Ovary (tissue), 9 donors: ENCODE measurements around the gene ETV3. TPM values are rescaled to one million over a fixed set of nuclear protein-coding genes. Genes with fewer than 3 reads are reported as not detected.

Experiments
- DNase-seq, 5 donors: peaks; one replicate each; pipeline ENCODE4 v3.0.0-alpha.2; 2019 to 2020
- H3K27ac ChIP-seq, 2 donors: fragments of 200-600 bp; one replicate each; pipeline versions ENCODE4 v1.5.1 to v1.8.0; 2019 to 2022
- H3K27me3 ChIP-seq: fragments of 200-600 bp; one replicate; pipeline ENCODE4 v1.8.0; 2022
- H3K36me3 ChIP-seq: fragments of 200-600 bp; sonication (generic); one replicate; pipeline ENCODE4 v1.5.1; 2019
- H3K4me1 ChIP-seq: one replicate; pipeline ENCODE4 v1.8.1; 2013; ENCODE audit warnings: mild to moderate bottlenecking, moderate library complexity; ENCODE audit not compliant: insufficient read depth
- H3K4me3 ChIP-seq: fragments of 200-600 bp; sonication (generic); one replicate; pipeline ENCODE4 v1.5.1; 2017
- H3K9me3 ChIP-seq, 2 donors: fragments of 200-600 bp in 1 of 2; sonication (generic) in 1 of 2; one replicate each; pipeline versions ENCODE4 v1.5.1 to v1.8.1; 2013 to 2019; ENCODE audit warnings: mild to moderate bottlenecking in 1 of 2, moderate library complexity in 1 of 2
- CTCF ChIP-seq, 3 donors: fragments of 450-650 bp in 2 of 3; fragments of 200-600 bp in 1 of 3; IDR thresholded peaks; one replicate each; pipeline versions ENCODE4 v1.5.1 to v1.8.0; 2016 to 2022; ENCODE audit warnings: antibody characterized with exemption in 3 of 3, mild to moderate bottlenecking in 1 of 3
- EP300 ChIP-seq: sonication (generic); formaldehyde crosslinking; IDR thresholded peaks from one replicate; pipeline ENCODE4 v1.6.1; 2017; ENCODE audit warnings: antibody characterized with exemption
- POLR2A ChIP-seq: fragments of 450-650 bp; IDR thresholded peaks from one replicate; pipeline ENCODE4 v1.6.1; 2017; ENCODE audit warnings: antibody characterized with exemption, mild to moderate bottlenecking, moderate library complexity
- WGBS, 3 donors: extraction: QIAGEN DNeasy Blood & Tissue Kit in 1 of 3; methylation state at CpG; one replicate each; pipeline versions ENCODE4 v1.1.5 to v1.1.7; 2013 to 2017; 5-methylcytosine and 5-hydroxymethylcytosine counted together
- intact Hi-C, 4 donors: fragments of 100-400 bp; cut with DNase I; formaldehyde crosslinking; loops; one replicate each; pipeline versions ENCODE4 v1.11.0 to v1.15.1; 2022 to 2023
- polyA plus RNA-seq, 2 donors: library from polyadenylated mRNA; stranded (reverse); fragments of 200-250 nt in 1 of 2; fragments of 350-450 nt in 1 of 2; fragmentation: Illumina TruSeq in 1 of 2; extraction: RNeasy Lipid Tissue Mini Kit (QIAGEN cat#74804) in 1 of 2; gene quantifications; one replicate each; pipeline ENCODE4 v1.2.3, GENCODE V29; 2013 to 2014
- total RNA-seq, 7 donors: library from RNA; depleted of rRNA in 2 of 7; stranded (reverse); fragments of >200 nt in 2 of 7; fragmentation: NEBNext Ultra II Directional in 3 of 7; extraction: Animal tissue kit (Norgen Biotek cat#: 25700) in 3 of 7; gene quantifications; one replicate each; pipeline versions ENCODE4 v1.1.0 to v1.2.4, GENCODE V29; 2016 to 2023
- donor health status: DM: no; HTN: no; CAD: no; lungs with moderate emphysema.
- donor health status: DM: no; HTN: no; CAD: no.
- donor health status: Bipolar disorder and iron deficiency.
- donor health status: DM: yes; HTN: yes; CAD: no.
- donor health status: DM: no; HTN: no; CAD: no.
- donor health status: DM: yes; HTN: yes; CAD: no.

ETV3 gene
- total and polyA plus RNA-seq, 9 donors: 8.0 to 36.4 (median 22.5) TPM

GRCh38 chr1:157105988-157106812 lies 32.0 kb downstream of the ETV3 start:
- DNase-seq: no peak
- intact Hi-C loops: no loop called here
- no peaks in the 10 kb centered on the region for H3K27me3 ChIP-seq
- TF ChIP-seq CTCF (IDR thresholded peaks at IDR 0.05): no peak
- TF ChIP-seq EP300: no peak
- no peak for TF ChIP-seq POLR2A
- H3K4me1 ChIP-seq: no peaks in the 10 kb centered on the region
- no peaks in the 10 kb centered on the region for H3K9me3 ChIP-seq
- 44 to 63% (median 52%) methylated on average over 6 of the region's 6 CpGs for WGBS, 3 donors
- H3K36me3 ChIP-seq: no peaks in the 10 kb centered on the region
- no peak overlapping the region for H3K27ac ChIP-seq
- H3K4me3 ChIP-seq: no peak overlapping the region

GRCh38 chr1:157105298-157105987 lies 32.8 kb downstream of the ETV3 start:
- 49 to 59% (median 56%) methylated on average over 14 of the region's 14 CpGs for whole genome bisulfite sequencing, 3 donors
- TF ChIP-seq CTCF (IDR thresholded peaks at IDR 0.05) (no peak), EP300 (no peak), POLR2A (no peak)
- no peak overlapping the region for H3K4me3 ChIP-seq
- H3K36me3 ChIP-seq: no peaks in the 10 kb centered on the region
- H3K27me3 ChIP-seq: no peaks in the 10 kb centered on the region
- intact Hi-C loops: no loop called here
- DNase-seq: no peak
- no peak overlapping the region for H3K27ac ChIP-seq
- H3K4me1 ChIP-seq: no peaks in the 10 kb centered on the region
- no peaks in the 10 kb centered on the region for H3K9me3 ChIP-seq

- TF ChIP-seq EP300 (no peak), POLR2A (no peak), CTCF (IDR thresholded peaks at IDR 0.05) (no peak)
- no peaks in the 10 kb centered on the region for H3K4me1 ChIP-seq
- no peaks in the 10 kb centered on the region for H3K27me3 ChIP-seq
- no peak for DNase-seq
- H3K27ac ChIP-seq: no peak overlapping the region
- H3K36me3 ChIP-seq: no peaks in the 10 kb centered on the region
- H3K4me3 ChIP-seq: no peak overlapping the region
- intact Hi-C loops: no loop called here
- WGBS, 3 donors: 70 to 74% (median 72%) methylated on average over 6 of the region's 6 CpGs
- no peaks in the 10 kb centered on the region for H3K9me3 ChIP-seq
Observed at GRCh38 chr1:157104598-157105293, 33.4 kb downstream of the ETV3 start.

- Histone ChIP-seq H3K27ac (no peak overlapping the region), H3K36me3 (no peaks in the 10 kb centered on the region), H3K9me3 (no peaks in the 10 kb centered on the region), H3K4me1 (no peaks in the 10 kb centered on the region), H3K27me3 (no peaks in the 10 kb centered on the region), H3K4me3 (no peak overlapping the region)
- no peak for DNase-seq
- no peak for TF ChIP-seq POLR2A
- no peak for TF ChIP-seq EP300
- TF ChIP-seq CTCF (IDR thresholded peaks at IDR 0.05): no peak
- 53 to 58% (median 56%) methylated on average over 5 of the region's 5 CpGs for WGBS, 3 donors
- intact Hi-C loops: no loop called here
Observed at GRCh38 chr1:157103268-157103667, 34.9 kb downstream of the ETV3 start.
